ENCODE data around the gene PRPF31.

DNA sequence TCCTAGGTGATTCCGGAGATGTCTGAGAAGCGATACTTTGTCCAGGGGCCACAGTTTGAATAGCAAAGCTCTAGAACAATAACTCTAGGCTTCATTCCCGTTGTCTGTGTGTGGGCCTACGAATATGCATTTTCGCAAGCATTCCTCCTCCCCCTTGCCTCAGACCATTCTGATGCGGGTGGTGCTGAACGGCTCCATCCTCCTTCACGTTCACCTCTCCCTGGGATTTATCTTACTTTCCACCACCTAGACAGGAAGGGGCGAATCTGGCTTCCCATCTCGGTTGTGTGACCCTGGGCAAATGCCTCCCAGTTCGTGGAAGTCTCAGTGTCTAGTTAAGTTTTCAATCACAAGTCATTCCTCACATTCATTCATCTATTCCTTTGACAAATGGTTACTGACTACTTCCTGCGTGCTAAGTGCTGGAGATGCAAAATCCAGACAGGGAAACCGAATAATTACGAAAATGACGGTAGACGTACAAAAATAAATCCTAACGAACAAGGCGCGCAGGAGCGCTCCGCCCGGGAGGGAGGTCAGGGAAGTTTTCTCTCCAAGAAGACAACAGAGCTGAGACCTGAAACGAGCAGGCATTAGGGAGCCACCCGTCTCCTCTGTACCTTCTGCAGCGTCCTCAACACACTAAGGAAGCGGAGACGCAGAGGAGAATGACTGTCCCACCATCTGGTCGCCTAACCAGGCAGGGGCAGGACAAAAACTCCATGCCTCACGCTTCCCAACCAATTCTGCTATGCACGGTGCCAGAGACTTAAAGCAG lies 20.7 kb downstream of the PRPF31 start:
- TF ChIP-seq, protein P1, sequence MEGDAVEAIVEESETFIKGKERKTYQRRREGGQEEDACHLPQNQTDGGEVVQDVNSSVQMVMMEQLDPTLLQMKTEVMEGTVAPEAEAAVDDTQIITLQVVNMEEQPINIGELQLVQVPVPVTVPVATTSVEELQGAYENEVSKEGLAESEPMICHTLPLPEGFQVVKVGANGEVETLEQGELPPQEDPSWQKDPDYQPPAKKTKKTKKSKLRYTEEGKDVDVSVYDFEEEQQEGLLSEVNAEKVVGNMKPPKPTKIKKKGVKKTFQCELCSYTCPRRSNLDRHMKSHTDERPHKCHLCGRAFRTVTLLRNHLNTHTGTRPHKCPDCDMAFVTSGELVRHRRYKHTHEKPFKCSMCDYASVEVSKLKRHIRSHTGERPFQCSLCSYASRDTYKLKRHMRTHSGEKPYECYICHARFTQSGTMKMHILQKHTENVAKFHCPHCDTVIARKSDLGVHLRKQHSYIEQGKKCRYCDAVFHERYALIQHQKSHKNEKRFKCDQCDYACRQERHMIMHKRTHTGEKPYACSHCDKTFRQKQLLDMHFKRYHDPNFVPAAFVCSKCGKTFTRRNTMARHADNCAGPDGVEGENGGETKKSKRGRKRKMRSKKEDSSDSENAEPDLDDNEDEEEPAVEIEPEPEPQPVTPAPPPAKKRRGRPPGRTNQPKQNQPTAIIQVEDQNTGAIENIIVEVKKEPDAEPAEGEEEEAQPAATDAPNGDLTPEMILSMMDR (IDR thresholded peaks at IDR 0.05; ENCODE audit: borderline replicate concordance, extremely low read depth, low read length, poor library complexity, severe bottlenecking): no peak
- no peak for TF ChIP-seq EZH2 (IDR thresholded peaks at IDR 0.05; ENCODE audit: borderline replicate concordance, low read depth, low read length, severe bottlenecking)
